Mesenchymal stem cell (in vitro differentiated cells and primary cell): ENCODE data around the gene ZNF263.

Source experiments
- DNase-seq: peaks from one replicate; pipeline ENCODE4 v3.0.0-alpha.2; 2013
- H2AFZ ChIP-seq: one replicate; pipeline ENCODE4 v1.6.1; 2013; ENCODE audit warnings: low read depth, mild to moderate bottlenecking, control low read depth, inconsistent platforms, low read length, moderate library complexity
- H2AK5ac ChIP-seq: 2 replicates; pipeline ENCODE4 v1.6.1; 2013; ENCODE audit warnings: low read length, moderate library complexity, mild to moderate bottlenecking, inconsistent platforms; ENCODE audit not compliant: severe bottlenecking
- H2BK120ac ChIP-seq: one replicate; pipeline ENCODE4 v1.6.1; 2013; ENCODE audit warnings: low read depth, mild to moderate bottlenecking, inconsistent platforms, low read length, moderate library complexity
- H2BK12ac ChIP-seq, 2 experiments: one replicate each; pipeline ENCODE4 v1.6.1; 2013; ENCODE audit warnings: inconsistent platforms in 2 of 2, low read length in 2 of 2, mild to moderate bottlenecking in 2 of 2, moderate library complexity in 2 of 2, control low read depth in 1 of 2
- H2BK15ac ChIP-seq: one replicate; pipeline ENCODE4 v1.6.1; 2013; ENCODE audit warnings: mild to moderate bottlenecking, low read depth, inconsistent platforms; ENCODE audit not compliant: poor library complexity, severe bottlenecking
- H2BK5ac ChIP-seq: 2 replicates; pipeline ENCODE4 v1.6.1; 2013; ENCODE audit warnings: low read depth, mild to moderate bottlenecking, low read length, control low read depth, inconsistent platforms; ENCODE audit not compliant: poor library complexity, severe bottlenecking
- H3K14ac ChIP-seq, 2 experiments: one replicate each; pipeline ENCODE4 v1.6.1; 2013; ENCODE audit warnings: inconsistent platforms in 2 of 2, low read length in 2 of 2, control low read depth in 1 of 2, mild to moderate bottlenecking in 1 of 2, moderate library complexity in 1 of 2
- H3K18ac ChIP-seq, 2 experiments: one replicate each; pipeline ENCODE4 v1.6.1; 2013; ENCODE audit warnings: inconsistent platforms in 2 of 2, low read length in 2 of 2, control low read depth in 1 of 2, low read depth in 1 of 2, mild to moderate bottlenecking in 1 of 2
- H3K23ac ChIP-seq, 2 experiments: one replicate each; pipeline ENCODE4 v1.6.1; 2013; ENCODE audit warnings: inconsistent platforms in 2 of 2, low read length in 2 of 2, mild to moderate bottlenecking in 2 of 2, moderate library complexity in 2 of 2, control low read depth in 1 of 2
- H3K27ac ChIP-seq: 2 replicates; pipeline ENCODE4 v1.5.1; 2013; ENCODE audit warnings: mild to moderate bottlenecking, moderate library complexity, low read length, control low read depth, inconsistent platforms; ENCODE audit not compliant: poor library complexity, severe bottlenecking
- H3K27me3 ChIP-seq, 2 experiments: 2 replicates each; pipeline versions ENCODE4 v1.6.1 to v1.7.0; 2013; ENCODE audit warnings: low read length in 2 of 2, mild to moderate bottlenecking in 2 of 2, moderate library complexity in 2 of 2, control low read depth in 1 of 2, inconsistent platforms in 1 of 2; ENCODE audit not compliant: control insufficient read depth in 1 of 2, insufficient read depth in 1 of 2
- H3K36me3 ChIP-seq, 2 experiments: 2 replicates each; pipeline versions ENCODE4 v1.6.1 to v1.7.0; 2013; ENCODE audit warnings: low read length in 2 of 2, control low read depth in 1 of 2, inconsistent platforms in 1 of 2, low read depth in 1 of 2, mild to moderate bottlenecking in 1 of 2; ENCODE audit not compliant: insufficient read depth in 2 of 2, control insufficient read depth in 1 of 2
- H3K4ac ChIP-seq, 2 experiments: one replicate each; pipeline ENCODE4 v1.6.1; 2013; ENCODE audit warnings: inconsistent platforms in 2 of 2, low read length in 2 of 2, mild to moderate bottlenecking in 2 of 2, moderate library complexity in 2 of 2, control low read depth in 1 of 2, low read depth in 1 of 2
- H3K4me1 ChIP-seq: 2 replicates; pipeline ENCODE4 v1.6.1; 2013; ENCODE audit warnings: low read depth, low read length, control low read depth; ENCODE audit not compliant: control insufficient read depth, insufficient read depth
- H3K4me2 ChIP-seq: 2 replicates; pipeline ENCODE4 v1.6.1; 2013; ENCODE audit warnings: low read length, mild to moderate bottlenecking, inconsistent platforms; ENCODE audit not compliant: poor library complexity, severe bottlenecking
- H3K4me3 ChIP-seq, 2 experiments: 2 replicates each; pipeline versions ENCODE4 v1.5.1 to v1.7.0; 2013; ENCODE audit warnings: low read length in 2 of 2, mild to moderate bottlenecking in 2 of 2, control low read depth in 1 of 2, low read depth in 1 of 2; ENCODE audit not compliant: insufficient read depth in 1 of 2
- H3K79me1 ChIP-seq: replicated peaks from 2 replicates; pipeline ENCODE4 v1.6.1; 2013; ENCODE audit warnings: mild to moderate bottlenecking, control low read depth, low read length, inconsistent platforms; ENCODE audit not compliant: poor library complexity, severe bottlenecking
- H3K9ac ChIP-seq: 2 replicates; pipeline ENCODE4 v1.7.0; 2013; ENCODE audit warnings: mild to moderate bottlenecking, low read length, moderate library complexity
- H3K9me3 ChIP-seq: 2 replicates; pipeline ENCODE4 v1.7.0; 2013; ENCODE audit warnings: mild to moderate bottlenecking, low read length; ENCODE audit not compliant: control insufficient read depth
- H4K8ac ChIP-seq: one replicate; pipeline ENCODE4 v1.6.1; 2013; ENCODE audit warnings: inconsistent platforms, mild to moderate bottlenecking, low read length, moderate library complexity
- H4K91ac ChIP-seq: one replicate; pipeline ENCODE4 v1.6.1; 2013; ENCODE audit warnings: mild to moderate bottlenecking, low read length, inconsistent platforms
- WGBS: methylation state at CpG from one replicate; pipeline ENCODE4 v1.1.7; 2013; ENCODE audit warnings: mixed read lengths; 5-methylcytosine and 5-hydroxymethylcytosine counted together

The ZNF263 gene

DNA sequence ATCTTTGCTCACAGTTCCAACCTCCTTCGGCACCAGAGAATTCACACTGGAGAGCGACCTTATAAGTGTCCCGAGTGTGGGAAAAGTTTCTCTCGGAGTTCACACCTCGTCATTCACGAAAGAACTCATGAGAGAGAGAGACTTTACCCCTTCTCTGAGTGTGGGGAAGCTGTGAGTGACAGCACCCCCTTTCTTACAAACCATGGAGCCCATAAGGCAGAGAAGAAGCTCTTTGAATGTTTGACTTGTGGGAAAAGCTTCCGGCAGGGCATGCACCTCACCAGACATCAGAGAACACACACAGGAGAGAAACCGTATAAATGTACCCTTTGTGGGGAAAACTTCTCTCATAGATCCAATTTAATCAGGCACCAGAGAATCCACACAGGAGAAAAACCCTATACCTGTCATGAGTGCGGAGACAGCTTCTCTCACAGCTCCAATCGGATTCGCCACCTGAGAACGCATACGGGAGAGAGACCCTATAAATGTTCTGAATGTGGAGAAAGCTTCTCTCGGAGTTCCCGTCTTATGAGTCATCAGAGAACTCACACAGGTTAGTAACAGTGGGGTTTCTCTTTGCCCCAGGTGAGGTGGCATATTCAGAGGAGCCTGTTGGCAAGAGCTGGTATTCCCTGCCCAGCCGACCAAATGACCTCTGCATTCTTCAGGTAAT, 6.8 kb downstream of the ZNF263 start:
- Histone ChIP-seq H2BK12ac (no peak overlapping the region), H3K18ac (no peak overlapping the region), H3K79me1 (peaks cover 57% of the 10 kb centered on the region), H3K14ac (no peak overlapping the region), H3K23ac (no peak overlapping the region), H2BK15ac (no peak overlapping the region), H2AK5ac (no peak overlapping the region), H4K8ac (no peak overlapping the region), H4K91ac (no peak overlapping the region), H2AFZ (no peak overlapping the region), H3K4me2 (no peak overlapping the region), H3K4ac (no peak overlapping the region), H3K9ac (no peak overlapping the region), H3K9me3 (peaks cover 72% of the 10 kb centered on the region), H3K4me1 (peaks cover 7% of the 10 kb centered on the region), H3K27me3 (no peaks in the 10 kb centered on the region), H2BK120ac (no peak overlapping the region), H3K4me3 (peak overlapping the region in 1 of 2 experiments; percentile 64), H2BK5ac (no peak overlapping the region), H3K27ac (no peak overlapping the region), H3K36me3 (peaks cover 71 to 87% of the 10 kb centered on the region in 2 experiments)
- 98% methylated on average over 16 of the region's 16 CpGs for WGBS
- no peak for DNase-seq

- H2BK120ac ChIP-seq = no peak overlapping the region
- H3K36me3 ChIP-seq = peaks cover 67 to 78% of the 10 kb centered on the region in 2 experiments
- H3K9me3 ChIP-seq = peaks cover 83% of the 10 kb centered on the region
- H3K23ac ChIP-seq = no peak overlapping the region
- H3K79me1 ChIP-seq = peaks cover 63% of the 10 kb centered on the region
- no peak overlapping the region for H2AK5ac ChIP-seq
- H3K18ac ChIP-seq = no peak overlapping the region
- peak overlapping the region in 1 of 2 experiments; percentile 64 for H3K4me3 ChIP-seq
- H3K27ac ChIP-seq = no peak overlapping the region
- no peaks in the 10 kb centered on the region for H3K4me1 ChIP-seq
- no peak overlapping the region for H3K9ac ChIP-seq
- H3K14ac ChIP-seq = no peak overlapping the region
- no peak for DNase-seq
- WGBS = 99% methylated on average over 3 of the region's 3 CpGs
- no peaks in the 10 kb centered on the region for H3K27me3 ChIP-seq
- H2BK15ac ChIP-seq = no peak overlapping the region
- no peak overlapping the region for H2AFZ ChIP-seq
- H4K8ac ChIP-seq = no peak overlapping the region
- H4K91ac ChIP-seq = no peak overlapping the region
- no peak overlapping the region for H2BK12ac ChIP-seq
- H3K4ac ChIP-seq = no peak overlapping the region
- H2BK5ac ChIP-seq = no peak overlapping the region
- H3K4me2 ChIP-seq = no peak overlapping the region
Observed at GRCh38 chr16:3292604-3293003, 9.3 kb downstream of the ZNF263 start.

DNA sequence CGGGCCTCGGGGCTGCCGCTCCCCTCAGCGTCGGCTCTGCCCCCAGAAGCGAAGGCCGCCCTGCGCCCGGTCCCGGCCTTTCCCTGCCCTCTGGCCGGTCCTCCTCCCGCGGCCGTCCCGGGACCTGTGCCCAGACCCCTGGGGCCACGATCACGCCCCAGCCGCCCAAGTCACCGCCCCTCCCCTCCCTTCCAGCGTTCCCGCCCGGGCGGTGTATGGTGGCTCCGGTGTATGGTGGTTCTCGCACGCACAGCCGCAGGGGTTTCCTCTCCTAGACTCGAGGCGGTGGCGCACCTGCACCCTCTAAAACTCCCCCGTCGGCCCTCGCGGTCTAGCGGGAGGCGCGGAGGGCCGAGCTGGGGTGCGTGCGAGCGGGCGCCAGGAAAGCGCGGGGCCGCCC, 11.9 kb downstream of the ZNF263 start:
- H2AFZ ChIP-seq = no peak overlapping the region
- 97% methylated on average over 45 of the region's 45 CpGs for WGBS
- H3K36me3 ChIP-seq = peaks cover 49 to 72% of the 10 kb centered on the region in 2 experiments
- H3K27me3 ChIP-seq = no peaks in the 10 kb centered on the region
- no peak overlapping the region for H3K18ac ChIP-seq
- no peak overlapping the region for H3K4ac ChIP-seq
- no peak overlapping the region for H3K23ac ChIP-seq
- H3K79me1 ChIP-seq = peaks cover 47% of the 10 kb centered on the region
- H2BK5ac ChIP-seq = no peak overlapping the region
- no peak overlapping the region for H3K9ac ChIP-seq
- H3K4me1 ChIP-seq = no peaks in the 10 kb centered on the region
- H3K27ac ChIP-seq = no peak overlapping the region
- no peak overlapping the region for H2BK12ac ChIP-seq
- peaks cover 86% of the 10 kb centered on the region for H3K9me3 ChIP-seq
- no peak overlapping the region for H3K4me2 ChIP-seq
- H2BK15ac ChIP-seq = no peak overlapping the region
- no peak for DNase-seq
- H4K91ac ChIP-seq = no peak overlapping the region
- no peak overlapping the region for H2BK120ac ChIP-seq
- no peak overlapping the region for H2AK5ac ChIP-seq
- H3K14ac ChIP-seq = no peak overlapping the region
- H4K8ac ChIP-seq = no peak overlapping the region
- peak overlapping the region in 1 of 2 experiments; percentile 38 for H3K4me3 ChIP-seq

- Histone ChIP-seq H3K79me1 (peaks cover 44% of the 10 kb centered on the region), H3K36me3 (peaks cover 46 to 72% of the 10 kb centered on the region in 2 experiments), H3K4me3 (no peak overlapping the region), H4K8ac (no peak overlapping the region), H2BK5ac (no peak overlapping the region), H3K18ac (no peak overlapping the region), H2BK15ac (no peak overlapping the region), H3K27ac (no peak overlapping the region), H3K27me3 (no peaks in the 10 kb centered on the region), H2AFZ (no peak overlapping the region), H2BK120ac (no peak overlapping the region), H4K91ac (no peak overlapping the region), H3K4me2 (no peak overlapping the region), H3K9me3 (peaks cover 86% of the 10 kb centered on the region), H3K4ac (no peak overlapping the region), H3K14ac (no peak overlapping the region), H3K9ac (no peak overlapping the region), H3K23ac (no peak overlapping the region), H2BK12ac (no peak overlapping the region), H3K4me1 (no peaks in the 10 kb centered on the region), H2AK5ac (no peak overlapping the region)
- WGBS = 99% methylated on average over 12 of the region's 13 CpGs
- no peak for DNase-seq
Observed at GRCh38 chr16:3295783-3296182, 12.5 kb downstream of the ZNF263 start.
